ENCODE results near the gene RTF1. TPM values are rescaled to one million over a fixed set of nuclear protein-coding genes. Genes with fewer than 3 reads are reported as not detected.

RTF1 gene
- total RNA-seq, 1 experiment from 2014 or later: 30.6 TPM

GRCh38 chr15:41411441-41411840 is 5.5 kb upstream of the RTF1 start:
- no peaks in the 10 kb centered on the region for H3K9me3 Mint-ChIP-seq (ENCODE audit: unreplicated experiment)
- BruUV-seq (replicated peaks): no TSS peak
- ChIA-PET CTCF (interaction anchor here (0.7 kb wide), 1 partner anchor 1874 kb away, joined by 3 read pairs; no protein-coding TSS in a partner anchor), POLR2A (interaction anchor here (0.6 to 2.1 kb wide), 2 partner anchors 9 to 183 kb away, joined by 3 to 15 read pairs; partner anchors contain the start of gene NDUFAF1)
- no peak for DNase-seq (ENCODE audit: unreplicated experiment)
- H3K36me3 Mint-ChIP-seq (ENCODE audit: insufficient read depth, unreplicated experiment): peaks cover 16% of the 10 kb centered on the region
- no peak overlapping the region for H3K4me3 Mint-ChIP-seq (ENCODE audit: unreplicated experiment)
- no peak for TF ChIP-seq CTCF (IDR thresholded peaks at IDR 0.05; ENCODE audit: unreplicated experiment)
- intact Hi-C loops (cut with micrococcal nuclease): no loop called here
- H3K4me1 Mint-ChIP-seq (ENCODE audit: insufficient read depth, unreplicated experiment): peaks cover 11% of the 10 kb centered on the region
- H3K27me3 Mint-ChIP-seq (ENCODE audit: insufficient read depth, unreplicated experiment): no peaks in the 10 kb centered on the region
- H3K27ac Mint-ChIP-seq (ENCODE audit: low read depth, unreplicated experiment): peak overlapping the region; percentile 24

DNA sequence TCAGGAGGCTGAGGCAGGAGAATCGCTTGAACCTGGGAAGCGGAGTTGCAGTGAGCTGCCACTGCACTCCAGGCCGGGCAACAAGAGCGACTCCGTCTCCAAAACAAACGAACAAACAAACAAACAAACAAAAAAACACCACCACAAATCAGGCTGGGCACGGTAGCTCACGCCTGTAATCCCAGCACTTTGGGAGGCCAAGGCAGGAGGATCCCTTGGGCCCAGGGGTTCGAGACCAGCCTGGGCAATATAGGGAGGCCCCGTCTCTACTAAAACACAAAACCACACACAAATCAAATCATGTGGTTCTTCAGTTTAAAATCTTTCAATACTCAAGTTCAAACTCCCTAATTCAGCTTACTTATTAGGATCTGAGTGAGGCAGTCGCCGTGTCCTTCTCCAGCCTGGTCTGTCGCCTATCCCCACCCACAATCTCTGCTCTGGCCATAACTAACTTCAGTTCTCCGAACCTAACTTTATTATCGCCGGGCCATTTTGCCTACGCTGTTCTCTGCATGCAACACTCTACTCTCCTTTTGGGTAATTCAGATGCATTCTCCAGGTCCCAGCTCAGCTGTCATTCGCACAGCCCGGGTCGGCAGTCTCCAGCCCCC is 660 bp upstream of the RTF1 start:
- intact Hi-C loops (cut with micrococcal nuclease): no loop called here
- no peaks in the 10 kb centered on the region for H3K27me3 Mint-ChIP-seq (ENCODE audit: insufficient read depth, unreplicated experiment)
- TSS peak; percentile 88 for BruUV-seq (replicated peaks)
- H3K4me3 Mint-ChIP-seq (ENCODE audit: unreplicated experiment): peak overlapping the region; percentile 92
- TF ChIP-seq CTCF (IDR thresholded peaks at IDR 0.05; ENCODE audit: unreplicated experiment): no peak
- ChIA-PET POLR2A (interaction anchor here (0.6 to 1.6 kb wide), 6 partner anchors 8 to 637 kb away, joined by 3 to 15 read pairs (median 4); partner anchors contain the start of gene NDUFAF1), CTCF (interaction anchor here (0.6 kb wide), 1 partner anchor 378 kb away, joined by 3 read pairs; no protein-coding TSS in a partner anchor)
- peaks cover 5% of the 10 kb centered on the region for H3K36me3 Mint-ChIP-seq (ENCODE audit: insufficient read depth, unreplicated experiment)
- no peak for DNase-seq (ENCODE audit: unreplicated experiment)
- H3K4me1 Mint-ChIP-seq (ENCODE audit: insufficient read depth, unreplicated experiment): peaks cover 20% of the 10 kb centered on the region
- no peaks in the 10 kb centered on the region for H3K9me3 Mint-ChIP-seq (ENCODE audit: unreplicated experiment)
- peak overlapping the region; percentile 85 for H3K27ac Mint-ChIP-seq (ENCODE audit: low read depth, unreplicated experiment)

- ChIA-PET POLR2A (interaction anchor here (0.7 to 1.5 kb wide), 11 partner anchors 9 to 1075 kb away, joined by 3 to 9 read pairs (median 3); partner anchors contain the start of genes CHP1 and NDUFAF1), CTCF (no interaction called here)
- BruUV-seq (replicated peaks): no TSS peak
- intact Hi-C loops (cut with micrococcal nuclease): no loop called here
- Mint-ChIP-seq H3K27me3 (ENCODE audit: insufficient read depth, unreplicated experiment) (no peaks in the 10 kb centered on the region), H3K4me3 (ENCODE audit: unreplicated experiment) (peak overlapping the region; percentile 92), H3K27ac (ENCODE audit: low read depth, unreplicated experiment) (peak overlapping the region; percentile 85), H3K36me3 (ENCODE audit: insufficient read depth, unreplicated experiment) (peaks cover 5% of the 10 kb centered on the region), H3K9me3 (ENCODE audit: unreplicated experiment) (no peaks in the 10 kb centered on the region), H3K4me1 (ENCODE audit: insufficient read depth, unreplicated experiment) (peaks cover 18% of the 10 kb centered on the region)
- no peak for TF ChIP-seq CTCF (IDR thresholded peaks at IDR 0.05; ENCODE audit: unreplicated experiment)
- peak; percentile 23 for DNase-seq (ENCODE audit: unreplicated experiment)
These were observed 712 bp downstream of the RTF1 start for GRCh38 chr15:41417418-41418195.

DNA sequence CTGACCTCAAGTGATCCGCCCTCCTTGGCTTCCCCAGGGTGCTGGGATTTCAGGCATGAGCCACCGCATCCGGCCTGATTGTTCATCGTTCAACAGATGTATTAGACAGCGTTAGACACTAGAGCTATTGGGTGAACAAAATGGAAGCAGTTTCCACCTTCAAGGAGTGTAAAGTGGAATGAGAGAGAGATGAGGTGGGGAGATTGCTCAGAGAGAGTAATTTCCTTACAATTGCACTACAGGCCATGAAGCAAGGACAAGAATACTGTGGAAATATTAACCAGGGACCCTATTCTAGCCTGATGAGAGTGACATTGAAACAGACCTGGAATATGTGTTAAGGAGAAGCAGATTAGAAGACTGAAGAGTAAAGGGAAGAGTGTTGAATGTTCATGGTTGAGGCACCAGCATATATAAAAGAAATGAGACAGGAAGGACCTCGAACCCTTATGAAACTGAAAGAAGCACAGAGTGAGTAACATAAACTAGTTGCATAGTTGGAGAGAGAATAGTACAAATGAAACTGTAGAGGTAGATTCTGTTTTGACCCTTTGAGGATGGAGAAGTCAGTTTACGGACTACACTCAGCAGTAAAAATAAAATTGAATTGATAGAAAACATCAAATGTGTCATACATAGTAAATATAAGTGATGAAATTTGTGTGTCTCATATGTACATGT is 7.2 kb downstream of the RTF1 start:
- Mint-ChIP-seq H3K27ac (ENCODE audit: low read depth, unreplicated experiment) (no peak overlapping the region), H3K4me1 (ENCODE audit: insufficient read depth, unreplicated experiment) (peaks cover 8% of the 10 kb centered on the region), H3K27me3 (ENCODE audit: insufficient read depth, unreplicated experiment) (no peaks in the 10 kb centered on the region), H3K9me3 (ENCODE audit: unreplicated experiment) (no peaks in the 10 kb centered on the region), H3K36me3 (ENCODE audit: insufficient read depth, unreplicated experiment) (peaks cover 5% of the 10 kb centered on the region), H3K4me3 (ENCODE audit: unreplicated experiment) (no peak overlapping the region)
- DNase-seq (ENCODE audit: unreplicated experiment): no peak
- TF ChIP-seq CTCF (IDR thresholded peaks at IDR 0.05; ENCODE audit: unreplicated experiment): no peak
- BruUV-seq (replicated peaks): no TSS peak
- ChIA-PET POLR2A (no interaction called here), CTCF (interaction anchor here (0.6 to 0.8 kb wide), 2 partner anchors 24 to 1823 kb away, joined by 3 to 5 read pairs; no protein-coding TSS in a partner anchor)
- intact Hi-C loops (cut with micrococcal nuclease): no loop called here

Data from MCF 10A (cell line).